HG03432 (cell line): ENCODE data around the gene CFAP69.
A peak's percentile ranks its signal among the peaks of the same experiment; 100 is the strongest.

Source experiments
- ATAC-seq: cut with Tn5 transposase; IDR thresholded peaks from one replicate; pipeline ENCODE4 v1.9.1; 2021; ENCODE audit warnings: mild to moderate bottlenecking, moderate library complexity; ENCODE audit not compliant: unreplicated experiment

Gene CFAP69

GRCh38 chr7:90244909-90245851, at the start of gene CFAP69:
CFAP69 (plus strand) TSS chr7:90245174; CDS start chr7:90245425, 251 bp downstream.
- peak; percentile 87 for ATAC-seq

DNA sequence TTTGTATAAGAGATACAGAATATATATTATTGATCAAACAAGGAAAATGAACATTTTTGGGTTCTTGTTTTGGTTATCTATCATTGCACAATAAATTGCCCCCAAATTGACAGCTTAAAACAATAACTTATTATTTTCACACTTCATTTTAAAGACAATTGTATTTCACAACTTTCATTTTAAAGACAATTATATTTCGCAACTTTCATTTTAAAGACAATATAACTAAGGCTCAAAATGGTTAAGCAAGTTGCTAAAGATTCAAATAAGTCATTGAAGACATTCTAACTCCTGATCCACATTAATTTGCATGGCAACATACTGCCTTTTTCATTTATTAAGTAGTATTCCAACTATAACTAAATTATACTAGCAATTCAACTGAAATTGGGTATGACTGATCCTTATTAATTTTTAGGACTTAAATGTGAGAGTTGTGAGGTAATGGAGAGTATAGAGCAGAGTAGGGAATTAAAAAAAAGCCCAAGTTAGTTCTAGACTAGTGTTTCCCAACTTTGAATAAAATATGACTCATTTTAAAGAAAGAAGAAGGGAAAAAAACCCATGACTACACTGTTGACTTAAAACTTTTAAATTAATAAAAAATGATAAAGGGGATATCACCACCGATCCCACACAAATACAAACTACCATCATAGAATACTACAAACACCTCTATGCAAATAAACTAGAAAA, 43.3 kb upstream of the CFAP69 start:
- no peak for ATAC-seq

GRCh38 chr7:90207956-90208355, 37.0 kb upstream of the CFAP69 start:
- ATAC-seq: no peak

- no peak for ATAC-seq
These were observed 35.2 kb upstream of the CFAP69 start for GRCh38 chr7:90209776-90210175.

GRCh38 chr7:90210475-90210874, 34.5 kb upstream of the CFAP69 start:
- ATAC-seq: no peak

DNA sequence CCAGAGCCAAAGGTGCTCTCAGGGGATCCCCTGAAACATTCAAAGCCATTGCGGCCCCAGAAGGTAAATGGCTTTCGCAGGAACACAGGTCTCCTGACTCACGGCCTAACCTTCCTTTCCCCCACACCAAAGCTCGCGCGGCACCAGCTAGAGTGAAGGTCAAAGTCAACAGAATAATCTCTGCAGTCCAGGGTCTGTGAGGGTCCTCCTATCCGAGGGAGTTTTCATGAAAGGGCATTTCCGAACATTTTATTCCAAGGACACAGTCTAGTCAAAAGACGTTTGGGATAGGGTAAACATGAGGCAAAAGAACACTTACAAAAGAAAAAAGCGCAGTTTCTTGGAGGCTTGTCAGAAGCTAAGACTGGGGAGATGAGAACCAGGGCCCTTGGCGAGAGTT, 34.0 kb upstream of the CFAP69 start:
- ATAC-seq: peak; percentile 15

DNA sequence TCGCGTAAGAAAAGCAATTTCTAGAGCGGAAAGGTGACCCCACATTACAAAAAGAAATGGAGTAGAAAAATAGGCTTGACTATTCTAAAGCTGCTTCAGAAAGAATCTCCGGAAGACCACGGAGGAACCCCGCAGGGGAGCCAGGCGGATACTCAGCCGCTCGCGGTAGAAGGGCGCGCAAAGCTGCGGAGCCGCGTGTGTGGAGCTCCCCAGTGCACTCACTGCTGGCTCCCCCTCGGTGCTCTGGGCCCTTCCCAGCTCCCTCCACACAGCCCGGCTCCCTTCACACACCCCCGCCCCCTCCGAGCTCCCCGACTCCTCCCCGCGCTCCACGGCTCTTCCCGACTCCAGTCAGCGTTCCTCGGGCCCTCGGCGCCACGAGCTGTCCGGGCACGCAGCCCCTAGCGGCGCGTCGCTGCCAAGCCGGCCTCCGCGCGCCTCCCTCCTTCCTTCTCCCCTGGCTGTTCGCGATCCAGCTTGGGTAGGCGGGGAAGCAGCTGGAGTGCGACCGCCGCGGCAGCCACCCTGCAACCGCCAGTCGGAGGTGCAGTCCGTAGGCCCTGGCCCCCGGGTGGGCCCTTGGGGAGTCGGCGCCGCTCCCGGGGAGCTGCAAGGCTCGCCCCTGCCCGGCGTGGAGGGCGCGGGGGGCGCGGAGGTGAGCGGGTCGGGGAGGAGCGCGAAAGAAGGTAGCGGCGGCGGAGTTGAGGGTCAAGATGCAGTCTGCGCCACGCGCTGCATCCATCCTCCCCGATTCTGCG, 33.4 kb upstream of the CFAP69 start, which contains the start of gene STEAP2:
Gene STEAP2, plus strand, starts transcription at position 350 of the 758 bp plus-strand sequence. CDS start 13,343 bp downstream, outside the sequence.
- ATAC-seq: peak; percentile 94

DNA sequence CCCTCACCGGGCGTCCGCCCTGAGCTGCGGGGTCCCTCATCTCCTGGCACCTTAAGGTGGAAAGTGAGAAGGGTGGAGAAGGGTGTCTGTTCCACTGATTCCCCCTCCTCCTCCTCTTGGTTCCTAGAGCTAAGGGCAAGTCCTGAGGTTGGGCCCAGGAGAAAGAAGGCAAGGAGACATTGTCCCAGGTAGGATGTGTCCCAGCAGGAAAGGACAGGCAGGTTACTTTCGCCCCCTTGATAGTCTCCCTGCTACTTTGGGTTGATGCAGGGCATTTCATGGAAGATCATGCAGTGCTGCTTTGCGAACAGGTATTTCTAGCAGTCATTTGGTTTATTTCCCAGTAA, 32.9 kb upstream of the CFAP69 start:
- no peak for ATAC-seq

GRCh38 chr7:90213521-90213920, 31.5 kb upstream of the CFAP69 start:
- ATAC-seq: no peak

DNA sequence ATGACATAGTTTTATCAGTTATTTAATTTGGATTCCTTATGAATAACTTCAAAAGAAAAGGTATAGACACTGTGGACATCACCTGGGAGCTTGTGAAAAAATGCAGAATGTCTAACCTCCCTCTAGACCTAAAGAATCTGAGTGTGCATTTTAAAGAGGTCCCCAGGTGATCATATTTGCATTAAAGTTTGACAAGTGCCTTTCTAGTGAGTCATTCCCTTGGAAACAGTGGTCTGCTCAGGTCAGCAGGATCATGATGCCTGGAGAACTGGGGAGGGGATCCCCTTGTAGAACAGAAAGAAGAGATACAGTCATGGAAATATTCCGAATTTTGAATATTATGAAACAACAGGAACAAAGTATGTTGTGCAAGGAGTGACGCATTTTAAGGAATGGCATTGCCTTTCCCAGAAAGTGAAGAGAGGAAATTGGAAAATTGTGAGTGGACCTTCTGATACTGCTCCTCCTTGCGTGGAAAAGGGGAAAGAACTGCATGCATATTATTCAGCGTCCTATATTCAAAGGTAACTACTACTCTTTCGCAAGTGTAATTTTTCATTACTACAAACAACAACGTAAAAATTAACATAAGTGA, 28.8 kb upstream of the CFAP69 start:
- no peak for ATAC-seq

- no peak for ATAC-seq
These were observed 28.2 kb upstream of the CFAP69 start for GRCh38 chr7:90216771-90217170.

DNA sequence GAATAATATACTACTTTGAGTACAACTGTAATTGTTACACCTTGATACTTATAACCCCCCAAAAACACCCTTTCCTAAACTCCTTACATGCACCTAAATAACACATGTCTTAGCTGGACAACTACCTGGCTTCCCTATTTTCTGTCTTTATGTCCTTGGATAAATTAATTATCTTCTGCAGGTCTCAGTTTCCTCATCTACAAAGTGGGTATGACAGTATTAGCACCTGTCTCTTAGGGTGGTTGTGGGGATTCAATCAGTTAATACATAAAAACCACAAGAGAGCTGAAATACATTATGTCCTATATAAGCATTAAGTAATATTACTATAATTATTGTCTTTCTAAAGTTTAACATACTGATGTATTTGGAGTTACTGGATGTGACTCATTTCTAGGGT, 22.6 kb upstream of the CFAP69 start:
- no peak for ATAC-seq

DNA sequence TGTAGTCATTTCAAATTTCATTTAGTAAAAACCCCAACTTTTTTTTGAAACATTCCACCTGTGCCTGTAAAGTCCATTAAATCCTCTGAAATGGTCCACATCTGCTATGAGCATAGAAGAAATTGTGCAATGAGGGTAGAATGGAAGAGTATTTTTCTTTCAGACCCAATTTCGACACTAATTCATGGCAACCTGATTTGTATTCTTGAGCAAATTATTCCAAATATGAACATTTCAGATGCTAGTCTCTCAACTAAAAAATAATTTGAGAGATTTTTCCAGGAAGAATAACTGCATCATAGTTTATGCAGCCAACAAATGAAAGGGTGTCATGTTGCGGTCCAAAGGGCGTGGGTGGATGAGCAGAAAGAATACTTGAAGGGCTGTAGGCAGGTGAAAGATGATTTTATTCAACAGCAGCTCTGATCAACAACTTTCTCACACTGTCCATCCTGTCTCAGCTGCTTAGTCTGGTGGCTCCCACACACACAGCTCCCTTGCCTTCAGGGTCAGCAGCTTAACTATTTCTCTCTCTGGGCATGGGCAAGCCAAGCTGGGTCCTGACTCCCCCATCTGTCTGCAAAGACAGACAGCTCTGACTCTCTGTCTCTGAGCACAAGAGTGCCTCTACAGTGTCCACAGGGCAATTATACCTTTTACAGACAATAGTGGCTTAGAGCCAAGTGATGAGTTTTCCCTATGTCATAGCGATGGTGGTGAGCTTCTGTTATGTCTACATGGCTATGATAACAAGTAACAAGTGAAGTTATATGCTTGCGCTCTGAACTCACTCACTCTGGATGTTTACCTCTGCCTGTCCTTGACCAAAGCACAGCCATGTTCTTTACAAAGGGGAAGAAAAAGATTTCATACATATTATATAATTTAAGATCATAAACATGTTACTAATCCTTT, 21.9 kb upstream of the CFAP69 start:
- ATAC-seq: no peak

GRCh38 chr7:90224195-90224594, 20.8 kb upstream of the CFAP69 start:
- no peak for ATAC-seq

DNA sequence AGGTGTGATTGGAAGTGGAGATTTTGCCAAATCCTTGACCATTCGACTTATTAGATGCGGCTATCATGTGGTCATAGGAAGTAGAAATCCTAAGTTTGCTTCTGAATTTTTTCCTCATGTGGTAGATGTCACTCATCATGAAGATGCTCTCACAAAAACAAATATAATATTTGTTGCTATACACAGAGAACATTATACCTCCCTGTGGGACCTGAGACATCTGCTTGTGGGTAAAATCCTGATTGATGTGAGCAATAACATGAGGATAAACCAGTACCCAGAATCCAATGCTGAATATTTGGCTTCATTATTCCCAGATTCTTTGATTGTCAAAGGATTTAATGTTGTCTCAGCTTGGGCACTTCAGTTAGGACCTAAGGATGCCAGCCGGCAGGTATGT, 19.8 kb upstream of the CFAP69 start:
- ATAC-seq: no peak

DNA sequence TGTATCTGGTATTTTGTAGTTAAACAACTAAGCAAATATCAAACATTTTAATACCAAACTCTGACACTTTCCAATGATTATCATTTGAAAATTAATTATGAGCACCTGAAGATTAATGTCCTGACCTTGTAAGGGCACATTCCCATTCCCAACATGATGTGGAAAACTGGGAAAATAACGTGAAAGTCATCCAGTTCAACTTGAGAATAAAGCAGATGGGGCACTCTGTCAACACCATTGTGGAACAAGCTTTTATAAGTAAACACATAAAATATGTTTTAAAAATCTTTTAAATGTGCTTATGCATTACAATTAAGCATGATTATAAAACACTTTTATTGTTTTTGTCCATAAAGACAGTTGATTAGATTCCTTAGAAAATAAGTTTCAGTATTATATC, 19.4 kb upstream of the CFAP69 start:
- no peak for ATAC-seq

GRCh38 chr7:90227259-90227658, 17.7 kb upstream of the CFAP69 start:
- ATAC-seq: no peak

- ATAC-seq: no peak
These were observed 15.3 kb upstream of the CFAP69 start for GRCh38 chr7:90229682-90230081.

GRCh38 chr7:90230834-90231233, 14.1 kb upstream of the CFAP69 start:
- ATAC-seq: no peak

- no peak for ATAC-seq
These were observed 13.7 kb upstream of the CFAP69 start for GRCh38 chr7:90231304-90231703.
